Caco-2 (cell line): ENCODE results near the gene EVI2B. TPM values are rescaled to one million over a fixed set of nuclear protein-coding genes. Genes with fewer than 3 reads are reported as not detected.

Source experiments
- BruUV-seq: library from RNA; stranded (reverse); fragments of 400-500 nt; replicated peaks from 2 replicates; lab custom pipeline; 2021; lab: Mats Ljungman, UMichigan
- CTCF ChIA-PET: fragments of 300-600 bp; sonication (Branson Sonifier 250); formaldehyde crosslinking; loops from one replicate; lab custom pipeline; 2022; ENCODE audit warnings: antibody characterized with exemption; lab: Charles Lee
- POLR2A ChIA-PET: fragments of 300-600 bp; sonication (Branson Sonifier 250); formaldehyde crosslinking; loops from one replicate; lab custom pipeline; 2022; ENCODE audit warnings: antibody characterized with exemption; lab: Charles Lee
- DNase-seq, 2 experiments: peaks; one replicate each; pipeline versions ENCODE4 v3.0.0 to v3.0.0-alpha.2; 2020 to 2022
- H3K27me3 ChIP-seq: replicated peaks from 2 replicates; pipeline ENCODE4 v1.6.0; 2011; ENCODE audit warnings: low read length; ENCODE audit not compliant: control insufficient read depth, insufficient read depth
- H3K36me3 ChIP-seq: 2 replicates; pipeline ENCODE4 v1.5.1; 2011; ENCODE audit warnings: low read length; ENCODE audit not compliant: control insufficient read depth, insufficient read depth
- H3K4me1 ChIP-seq: fragments of 250-450 bp; sonication (Bioruptor Pico); 2 replicates; pipeline ENCODE4 v1.5.1; 2020; ENCODE audit warnings: mild to moderate bottlenecking
- H3K4me3 ChIP-seq: 2 replicates; pipeline ENCODE4 v1.5.1; 2011; ENCODE audit warnings: low read depth, mild to moderate bottlenecking, control low read depth, low read length
- H3K9me3 ChIP-seq: fragments of 250-450 bp; sonication (Bioruptor Pico); 2 replicates; pipeline ENCODE4 v1.5.1; 2020; ENCODE audit warnings: mild to moderate bottlenecking, moderate library complexity
- H3K27ac Mint-ChIP-seq: one replicate; pipeline ENCODE4 v1.8.0; 2022; ENCODE audit warnings: mixed read lengths; ENCODE audit not compliant: unreplicated experiment
- H3K27me3 Mint-ChIP-seq: one replicate; pipeline ENCODE4 v1.8.0; 2022; ENCODE audit warnings: mixed read lengths; ENCODE audit not compliant: insufficient read depth, unreplicated experiment
- H3K36me3 Mint-ChIP-seq: one replicate; pipeline ENCODE4 v1.8.0; 2022; ENCODE audit warnings: mild to moderate bottlenecking, mixed read lengths; ENCODE audit not compliant: insufficient read depth, unreplicated experiment
- H3K4me1 Mint-ChIP-seq: one replicate; pipeline ENCODE4 v1.8.0; 2022; ENCODE audit warnings: low read depth, mixed read lengths; ENCODE audit not compliant: unreplicated experiment
- H3K4me3 Mint-ChIP-seq: one replicate; pipeline ENCODE4 v1.8.0; 2022; ENCODE audit warnings: mild to moderate bottlenecking, moderate library complexity, mixed read lengths; ENCODE audit not compliant: unreplicated experiment
- H3K9me3 Mint-ChIP-seq: one replicate; pipeline ENCODE4 v1.8.0; 2022; ENCODE audit warnings: mixed read lengths; ENCODE audit not compliant: unreplicated experiment
- intact Hi-C: fragments of 100-400 bp; cut with micrococcal nuclease; formaldehyde crosslinking; loops from one replicate; pipeline ENCODE4 v1.10.0; 2022; ENCODE audit not compliant: unreplicated experiment
- total RNA-seq: library from RNA; stranded (reverse); gene quantifications from 2 replicates; pipeline ENCODE4 v1.2.3, GENCODE V29; 2022
- TF ChIP-seq, protein P1 (sequence below), 2 experiments: fragments of 200-600 bp in 1 of 2; IDR thresholded peaks; 1 replicate in 1 of 2; 2 replicates in 1 of 2; pipeline versions ENCODE4 v1.5.1 to v1.8.0; 2011 to 2022; ENCODE audit warnings: antibody characterized with exemption in 1 of 2, control low read depth in 1 of 2, inconsistent platforms in 1 of 2, low read depth in 1 of 2, low read length in 1 of 2, mild to moderate bottlenecking in 1 of 2, moderate library complexity in 1 of 2; ENCODE audit not compliant: insufficient read depth in 1 of 2, severe bottlenecking in 1 of 2, unreplicated experiment in 1 of 2

EVI2B gene
- total RNA-seq, 1 experiment from 2014 or later, result not detected

DNA sequence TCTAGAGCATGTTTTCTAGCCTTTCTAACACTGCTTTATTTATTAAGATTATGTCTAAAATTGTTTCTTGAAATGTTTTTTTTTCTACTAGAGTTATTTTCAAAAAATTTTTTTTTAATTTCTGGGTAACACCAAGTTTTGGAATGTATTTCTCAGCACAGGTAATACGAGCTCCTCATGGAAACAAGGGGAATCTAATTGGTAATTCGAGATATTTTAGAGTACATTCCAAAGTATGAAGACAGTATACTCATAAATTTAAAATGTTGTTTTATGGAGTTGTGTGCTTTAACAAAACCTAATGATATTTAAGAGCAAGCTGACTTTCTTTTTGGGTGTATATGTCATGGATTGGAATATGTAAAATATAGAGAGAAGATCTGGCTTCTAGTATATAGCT is 59.2 kb downstream of the EVI2B start:
- H3K4me3 Mint-ChIP-seq, result no peak overlapping the region
- peaks cover 15% of the 10 kb centered on the region for H3K36me3 Mint-ChIP-seq
- ChIA-PET CTCF (no interaction called here), POLR2A (interaction anchor here (0.6 kb wide), 1 partner anchor 31 kb away, joined by 3 read pairs; no protein-coding TSS in a partner anchor)
- Histone ChIP-seq H3K36me3 (no peaks in the 10 kb centered on the region), H3K9me3 (no peaks in the 10 kb centered on the region), H3K27me3 (no peaks in the 10 kb centered on the region), H3K4me3 (no peak overlapping the region), H3K4me1 (no peaks in the 10 kb centered on the region)
- BruUV-seq, result no TSS peak
- H3K9me3 Mint-ChIP-seq, result no peaks in the 10 kb centered on the region
- H3K27me3 Mint-ChIP-seq, result no peaks in the 10 kb centered on the region
- TF ChIP-seq, protein P1, sequence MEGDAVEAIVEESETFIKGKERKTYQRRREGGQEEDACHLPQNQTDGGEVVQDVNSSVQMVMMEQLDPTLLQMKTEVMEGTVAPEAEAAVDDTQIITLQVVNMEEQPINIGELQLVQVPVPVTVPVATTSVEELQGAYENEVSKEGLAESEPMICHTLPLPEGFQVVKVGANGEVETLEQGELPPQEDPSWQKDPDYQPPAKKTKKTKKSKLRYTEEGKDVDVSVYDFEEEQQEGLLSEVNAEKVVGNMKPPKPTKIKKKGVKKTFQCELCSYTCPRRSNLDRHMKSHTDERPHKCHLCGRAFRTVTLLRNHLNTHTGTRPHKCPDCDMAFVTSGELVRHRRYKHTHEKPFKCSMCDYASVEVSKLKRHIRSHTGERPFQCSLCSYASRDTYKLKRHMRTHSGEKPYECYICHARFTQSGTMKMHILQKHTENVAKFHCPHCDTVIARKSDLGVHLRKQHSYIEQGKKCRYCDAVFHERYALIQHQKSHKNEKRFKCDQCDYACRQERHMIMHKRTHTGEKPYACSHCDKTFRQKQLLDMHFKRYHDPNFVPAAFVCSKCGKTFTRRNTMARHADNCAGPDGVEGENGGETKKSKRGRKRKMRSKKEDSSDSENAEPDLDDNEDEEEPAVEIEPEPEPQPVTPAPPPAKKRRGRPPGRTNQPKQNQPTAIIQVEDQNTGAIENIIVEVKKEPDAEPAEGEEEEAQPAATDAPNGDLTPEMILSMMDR (IDR thresholded peaks at IDR 0.05; ENCODE audit: insufficient read depth in 1 of 2, low read depth in 1 of 2, low read length in 1 of 2, severe bottlenecking in 1 of 2, unreplicated experiment in 1 of 2), result no peak
- H3K4me1 Mint-ChIP-seq, result peaks cover 7% of the 10 kb centered on the region
- no peak overlapping the region for H3K27ac Mint-ChIP-seq
- no peak for DNase-seq
- intact Hi-C loops, result no loop called here

Other genes with a start within 250 kb of the EVI2B start
- gene NF1, start 219.1 kb downstream of the EVI2B start, total RNA-seq, result 62.4 and 69.5 TPM in 2 replicates
- gene OMG, start 16.8 kb downstream of the EVI2B start, total RNA-seq, result not detected in 2 replicates
- not detected in 2 replicates for gene EVI2A, start 7.6 kb upstream of the EVI2B start, total RNA-seq
- 84.2 and 90.3 TPM in 2 replicates for gene RAB11FIP4, start 77.6 kb upstream of the EVI2B start, total RNA-seq